Naive thymus-derived CD8-positive, alpha-beta T cell (primary cell): ENCODE results near the gene PKIG. TPM values are rescaled to one million over a fixed set of nuclear protein-coding genes. Genes with fewer than 3 reads are reported as not detected.
"Not testable (repeated sequence)": the region's sequence is repeated elsewhere in the genome, so short reads cannot be mapped to it uniquely, and the experiment has no call there.

Experiments
- ATAC-seq, 2 donors: fragments of 150-1000 bp; cut with Tn5 transposase in 1 of 2; sonication (Bioruptor Pico), chemical (Tn5 transposase) in 1 of 2; 1 replicate in 1 of 2; 2 replicates in 1 of 2; pipeline ENCODE4 v1.10.0; 2021; ENCODE audit warnings: mild to moderate bottlenecking in 2 of 2, moderate library complexity in 2 of 2
- POLR2A ChIA-PET: fragments of 350-600 bp; sonication (Branson Sonifier 250); formaldehyde crosslinking; loops from one replicate; lab custom pipeline; 2021; ENCODE audit warnings: antibody characterized with exemption; lab: Charles Lee
- DNase-seq, 10 donors: peaks; one replicate each; pipeline versions ENCODE4 v3.0.0 to v3.0.0-alpha.2; 2020 to 2022
- H3K27ac Mint-ChIP-seq, 10 donors: one replicate each; pipeline ENCODE4 v1.8.0; 2020 to 2022; ENCODE audit warnings: mild to moderate bottlenecking in 10 of 10, mixed read lengths in 10 of 10, moderate library complexity in 4 of 10, inconsistent platforms in 1 of 10
- H3K27me3 Mint-ChIP-seq, 5 donors: one replicate each; pipeline ENCODE4 v1.8.0; 2021 to 2022; ENCODE audit warnings: mixed read lengths in 5 of 5
- H3K36me3 Mint-ChIP-seq, 3 donors: one replicate each; pipeline ENCODE4 v1.8.0; 2020 to 2022; ENCODE audit warnings: mixed read lengths in 3 of 3, mild to moderate bottlenecking in 2 of 3, inconsistent platforms in 1 of 3
- H3K4me1 Mint-ChIP-seq, 4 donors: one replicate each; pipeline ENCODE4 v1.8.0; 2021 to 2022; ENCODE audit warnings: mixed read lengths in 4 of 4
- H3K4me3 Mint-ChIP-seq, 10 donors: one replicate each; pipeline ENCODE4 v1.8.0; 2020 to 2022; ENCODE audit warnings: mild to moderate bottlenecking in 10 of 10, mixed read lengths in 10 of 10, moderate library complexity in 6 of 10, inconsistent platforms in 1 of 10
- H3K9me3 Mint-ChIP-seq, 9 donors: one replicate each; pipeline ENCODE4 v1.8.0; 2020 to 2022; ENCODE audit warnings: mixed read lengths in 9 of 9, mild to moderate bottlenecking in 3 of 9, inconsistent platforms in 1 of 9, moderate library complexity in 1 of 9
- polyA plus RNA-seq, 3 donors: library from polyadenylated mRNA; unstranded; fragments of 300-500 nt; fragmentation: Illumina TruSeq; gene quantifications; one replicate each; pipeline ENCODE4 v1.2.3, GENCODE V29; 2021
- total RNA-seq, 8 experiments: library from RNA in 2 of 8; stranded (reverse) in 2 of 8; gene quantifications; one replicate each; pipeline ENCODE4 v1.2.3 and lab custom pipeline; 2021 to 2026

PKIG gene
- total and polyA plus RNA-seq, 5 experiments from 2014 or later = 6.1 to 9.0 (median 8.1) TPM

DNA sequence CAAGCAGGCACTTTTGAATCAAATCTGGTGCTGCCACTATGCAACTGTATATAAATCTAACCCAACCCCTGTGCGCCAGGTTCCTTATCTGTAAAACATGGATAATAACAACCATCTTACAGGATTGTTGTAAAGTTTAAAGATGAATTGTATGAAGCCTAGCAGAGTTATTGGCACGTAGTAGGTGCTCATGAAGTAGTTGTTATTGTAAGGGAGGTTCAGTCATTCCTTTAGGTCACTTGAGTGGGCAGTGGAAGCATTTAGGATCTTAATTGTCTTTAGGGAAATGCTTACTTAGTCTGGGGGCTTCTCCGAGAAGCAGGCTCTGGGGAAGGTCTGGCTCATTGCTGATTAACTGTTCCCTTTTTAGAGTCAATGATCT is 29.8 kb upstream of the PKIG start:
- POLR2A ChIA-PET = no interaction called here
- H3K27ac Mint-ChIP-seq = peak overlapping the region in 3 of 10 donors; percentile 28 to 91 (median 80)

DNA sequence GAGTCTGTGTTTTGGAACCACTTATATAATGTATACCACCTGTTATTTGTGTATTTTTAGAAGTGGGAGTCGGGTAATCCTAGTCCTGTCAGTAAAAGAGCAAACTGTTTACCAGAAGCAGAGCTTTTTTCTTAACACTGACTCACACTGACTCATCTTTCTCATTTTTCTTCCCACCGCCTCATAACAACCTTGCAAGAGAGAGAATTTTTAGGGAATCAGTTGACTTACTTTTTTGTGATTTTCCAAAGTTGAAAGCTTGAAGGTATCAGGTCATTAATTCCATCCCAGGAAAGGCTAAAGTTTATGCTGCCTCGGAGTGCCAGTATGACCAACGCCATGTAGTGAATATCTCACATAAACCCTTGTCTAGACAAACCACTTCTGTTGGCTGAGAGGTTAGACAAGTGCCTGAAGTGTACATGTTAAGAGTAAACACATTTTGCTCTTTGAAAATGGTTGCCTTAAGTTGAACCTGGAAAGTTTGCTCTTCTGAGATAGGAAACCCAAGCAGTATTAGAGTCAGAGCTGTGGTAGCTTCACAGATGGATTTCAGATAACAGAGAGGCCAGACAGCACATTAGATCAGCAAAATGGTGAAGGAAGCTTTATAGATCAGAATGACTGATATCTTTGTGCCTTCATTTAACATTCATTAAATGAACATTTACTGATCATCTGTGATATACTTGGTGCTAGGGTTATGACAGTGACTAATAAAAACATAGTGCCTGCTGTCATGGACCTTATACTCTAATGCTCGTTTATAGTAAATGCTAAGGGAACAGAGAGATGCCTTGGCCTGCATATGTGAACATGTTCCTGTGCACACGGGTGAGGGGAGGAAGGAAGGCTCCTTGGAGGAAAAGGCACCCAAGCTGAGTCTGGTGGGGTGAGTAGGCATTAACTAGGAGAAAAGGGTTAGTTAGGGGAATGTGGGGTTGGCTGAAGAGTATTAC is 29.1 kb upstream of the PKIG start:
- DNase-seq = no peak
- no peaks in the 10 kb centered on the region for H3K27me3 Mint-ChIP-seq
- no peaks in the 10 kb centered on the region for H3K9me3 Mint-ChIP-seq
- POLR2A ChIA-PET = no interaction called here
- H3K36me3 Mint-ChIP-seq = no peaks in the 10 kb centered on the region
- peak overlapping the region in 6 of 10 donors; percentile 11 to 91 (median 56) for H3K27ac Mint-ChIP-seq
- peak; percentile 25 to 42 for ATAC-seq
- peak overlapping the region in 2 of 10 donors; percentile 11 to 13 for H3K4me3 Mint-ChIP-seq
- H3K4me1 Mint-ChIP-seq = peaks cover 7 to 16% (median 11%) of the 10 kb centered on the region in 4 donors

More for the DNA sequence above, 29.8 kb upstream of the PKIG start:
- peaks cover 7 to 16% (median 11%) of the 10 kb centered on the region in 4 donors for H3K4me1 Mint-ChIP-seq
- no peak for ATAC-seq
- no peaks in the 10 kb centered on the region for H3K36me3 Mint-ChIP-seq
- no peaks in the 10 kb centered on the region for H3K9me3 Mint-ChIP-seq
- H3K27me3 Mint-ChIP-seq = no peaks in the 10 kb centered on the region
- H3K4me3 Mint-ChIP-seq = no peak overlapping the region
- no peak for DNase-seq

DNA sequence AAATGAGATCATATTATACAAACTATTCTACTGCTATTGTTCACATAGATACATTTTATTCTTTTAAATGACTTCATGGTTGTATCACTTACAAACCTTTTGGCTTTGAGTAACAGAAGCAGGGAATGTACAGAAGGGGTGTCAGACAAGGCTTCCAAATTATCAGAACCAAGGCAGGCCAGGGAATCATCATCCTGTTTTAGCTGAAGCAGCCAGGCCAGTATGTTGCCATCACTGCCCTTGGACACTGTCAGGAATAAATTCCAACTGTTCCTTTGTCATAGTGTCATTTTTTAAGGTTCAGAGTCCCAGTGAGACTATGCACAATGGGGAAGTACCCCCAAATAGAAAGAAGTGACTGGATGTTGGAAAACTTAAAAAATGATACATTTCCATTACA is 23.1 kb upstream of the PKIG start:
- Mint-ChIP-seq H3K4me1 (no peaks in the 10 kb centered on the region), H3K4me3 (no peak overlapping the region), H3K27ac (no peak overlapping the region), H3K36me3 (peaks cover 0 to 3% (median 0%) of the 10 kb centered on the region in 3 donors), H3K27me3 (no peaks in the 10 kb centered on the region), H3K9me3 (no peaks in the 10 kb centered on the region)
- no peak for ATAC-seq
- no peak for DNase-seq
- POLR2A ChIA-PET = no interaction called here

DNA sequence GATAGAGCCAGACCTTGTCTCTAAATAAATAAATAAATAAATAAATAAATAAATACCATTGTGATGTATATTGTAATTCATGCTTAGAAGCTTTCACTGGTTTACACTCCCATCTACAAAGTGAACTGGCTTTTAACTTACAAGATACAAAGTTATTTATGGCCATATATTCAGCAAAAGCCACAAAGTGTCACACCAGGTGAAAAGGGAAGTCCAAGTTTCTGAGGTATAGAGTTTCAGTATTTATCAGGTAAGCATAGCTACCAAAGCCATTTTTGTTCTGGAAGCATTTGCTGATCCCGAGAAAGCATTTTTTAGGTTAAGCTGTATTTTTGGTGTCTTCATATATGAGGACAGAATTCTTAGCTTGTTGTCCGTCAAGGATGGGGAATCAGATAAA is 22.1 kb upstream of the PKIG start:
- no peaks in the 10 kb centered on the region for H3K27me3 Mint-ChIP-seq
- no peaks in the 10 kb centered on the region for H3K4me1 Mint-ChIP-seq
- no peak overlapping the region for H3K27ac Mint-ChIP-seq
- H3K4me3 Mint-ChIP-seq = no peak overlapping the region
- POLR2A ChIA-PET = interaction anchor here (0.7 kb wide), 1 partner anchor 13 kb away, joined by 3 read pairs; no protein-coding TSS in a partner anchor
- no peak for ATAC-seq
- H3K36me3 Mint-ChIP-seq = peaks cover 0 to 3% (median 0%) of the 10 kb centered on the region in 3 donors
- no peak for DNase-seq
- no peaks in the 10 kb centered on the region for H3K9me3 Mint-ChIP-seq

DNA sequence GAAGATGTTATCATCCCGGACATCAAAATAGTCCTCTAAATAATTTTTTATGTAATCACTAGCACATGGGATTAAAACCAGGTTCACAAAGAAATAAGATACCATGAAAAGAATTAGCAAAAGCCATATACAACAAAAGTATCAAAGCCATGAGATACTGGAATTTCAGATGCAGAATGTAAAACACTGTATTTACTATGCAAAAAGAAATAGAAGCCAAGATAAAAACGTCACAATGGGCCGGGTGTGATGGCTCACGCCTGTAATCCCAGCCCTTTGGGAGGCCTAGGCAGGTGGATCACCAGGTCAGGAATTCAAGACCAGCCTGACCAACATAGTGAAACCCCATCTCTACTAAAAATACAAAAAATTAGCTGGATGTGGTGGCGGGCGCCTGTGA is 21.6 kb upstream of the PKIG start:
- POLR2A ChIA-PET = interaction anchor here (0.7 kb wide), 1 partner anchor 12 kb away, joined by 3 read pairs; no protein-coding TSS in a partner anchor

DNA sequence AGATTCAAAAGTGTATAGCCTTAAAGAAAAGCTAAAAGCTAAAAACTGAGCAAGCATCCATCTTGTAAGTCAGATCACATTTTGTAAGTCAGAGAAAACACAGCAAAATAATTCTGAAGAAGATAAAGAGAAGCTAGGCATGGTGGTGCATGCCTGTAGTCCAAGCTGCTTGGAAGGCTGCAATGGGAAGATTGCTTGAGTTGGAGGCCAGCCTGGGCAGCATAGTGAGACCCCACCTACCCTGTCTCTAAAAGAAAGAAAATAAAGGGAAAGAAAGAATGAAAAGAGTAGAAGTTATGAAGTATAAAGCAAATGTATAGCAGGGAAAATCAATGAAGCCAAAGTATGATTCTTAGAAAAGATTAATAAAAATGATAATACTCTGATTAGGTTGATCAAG is 20.5 kb upstream of the PKIG start:
- H3K4me1 Mint-ChIP-seq = peaks cover 0 to 1% (median 0%) of the 10 kb centered on the region in 4 donors
- no peak overlapping the region for H3K4me3 Mint-ChIP-seq
- no peak for DNase-seq
- H3K27ac Mint-ChIP-seq = no peak overlapping the region
- POLR2A ChIA-PET = no interaction called here
- peaks cover 0 to 3% (median 0%) of the 10 kb centered on the region in 3 donors for H3K36me3 Mint-ChIP-seq
- H3K27me3 Mint-ChIP-seq = no peaks in the 10 kb centered on the region
- H3K9me3 Mint-ChIP-seq = no peaks in the 10 kb centered on the region
- ATAC-seq = no peak

More for the DNA sequence above, 21.6 kb upstream of the PKIG start:
- not testable (repeated sequence) for H3K4me1 Mint-ChIP-seq, ATAC-seq, H3K9me3 Mint-ChIP-seq, H3K27ac Mint-ChIP-seq, H3K27me3 Mint-ChIP-seq, DNase-seq, H3K36me3 Mint-ChIP-seq, H3K4me3 Mint-ChIP-seq

DNA sequence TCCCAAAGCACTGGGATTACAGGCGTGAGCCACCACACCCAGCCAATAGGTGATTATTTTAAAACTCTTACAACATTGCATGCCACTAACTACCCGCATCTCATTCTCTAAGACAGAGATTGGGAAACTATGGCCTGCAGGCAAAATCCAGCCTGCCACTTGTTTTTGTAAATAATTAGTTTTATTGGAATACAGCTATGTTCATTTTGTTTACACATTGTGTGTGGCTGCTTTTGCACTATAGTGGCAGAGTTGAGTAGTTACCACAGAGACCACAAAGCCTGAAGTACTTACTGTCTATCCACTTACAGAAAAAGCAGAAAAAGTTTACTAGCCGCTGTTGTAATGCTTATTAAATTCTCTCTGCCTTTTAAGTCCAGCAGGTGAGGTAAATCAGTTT is 16.4 kb upstream of the PKIG start:
- no peak overlapping the region for H3K4me3 Mint-ChIP-seq
- H3K9me3 Mint-ChIP-seq = no peaks in the 10 kb centered on the region
- peaks cover 0 to 7% (median 2%) of the 10 kb centered on the region in 4 donors for H3K4me1 Mint-ChIP-seq
- ATAC-seq (no peak), DNase-seq (no peak)
- H3K27me3 Mint-ChIP-seq = no peaks in the 10 kb centered on the region
- no peak overlapping the region for H3K27ac Mint-ChIP-seq
- POLR2A ChIA-PET = no interaction called here
- H3K36me3 Mint-ChIP-seq = peaks cover 0 to 3% (median 0%) of the 10 kb centered on the region in 3 donors

DNA sequence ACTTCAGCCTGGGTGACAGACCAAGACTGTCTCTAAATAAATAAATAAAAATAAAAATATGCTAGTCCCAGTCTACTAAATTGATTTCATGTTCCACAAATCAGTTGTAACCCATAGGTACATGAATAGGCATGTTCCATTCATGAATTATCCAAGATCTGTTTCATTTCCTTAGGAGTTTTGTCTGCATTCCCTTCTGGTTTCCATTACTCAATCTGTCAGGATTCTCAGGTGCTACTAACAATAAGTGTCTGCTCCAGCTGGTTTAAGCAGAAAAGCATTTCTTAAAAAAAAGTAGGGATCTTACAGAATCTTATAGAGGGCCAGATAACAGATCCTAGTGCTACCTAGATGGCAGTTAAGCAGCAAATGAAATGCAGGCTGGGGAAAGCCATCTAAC is 15.6 kb upstream of the PKIG start:
- POLR2A ChIA-PET = no interaction called here
- DNase-seq (no peak), ATAC-seq (no peak)
- H3K4me1 Mint-ChIP-seq = peaks cover 5 to 14% (median 7%) of the 10 kb centered on the region in 4 donors
- H3K27me3 Mint-ChIP-seq = no peaks in the 10 kb centered on the region
- H3K36me3 Mint-ChIP-seq = peaks cover 0 to 2% (median 0%) of the 10 kb centered on the region in 3 donors
- H3K9me3 Mint-ChIP-seq = no peaks in the 10 kb centered on the region
- no peak overlapping the region for H3K4me3 Mint-ChIP-seq
- H3K27ac Mint-ChIP-seq = peak overlapping the region in 4 of 10 donors; percentile 50 to 68 (median 56)

DNA sequence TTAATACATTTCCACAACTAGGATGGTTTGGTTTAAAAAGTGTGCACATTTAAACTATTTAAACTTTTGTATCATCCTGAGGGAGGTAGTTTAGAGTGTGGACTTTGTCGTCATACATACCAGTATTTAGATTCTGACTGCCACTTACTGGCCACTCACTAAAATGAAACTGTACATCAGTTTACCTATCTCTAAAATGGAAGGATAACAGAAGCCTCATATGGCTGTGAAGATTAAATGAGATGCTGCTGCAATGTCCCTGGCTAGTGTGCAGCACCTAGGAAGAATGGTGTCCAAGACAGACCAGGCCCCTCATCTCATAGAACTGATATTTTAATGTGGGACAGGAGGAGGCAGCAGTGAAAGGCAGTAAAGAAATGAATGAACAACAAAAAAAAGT is 12.0 kb upstream of the PKIG start:
- no peak overlapping the region for H3K4me3 Mint-ChIP-seq

DNA sequence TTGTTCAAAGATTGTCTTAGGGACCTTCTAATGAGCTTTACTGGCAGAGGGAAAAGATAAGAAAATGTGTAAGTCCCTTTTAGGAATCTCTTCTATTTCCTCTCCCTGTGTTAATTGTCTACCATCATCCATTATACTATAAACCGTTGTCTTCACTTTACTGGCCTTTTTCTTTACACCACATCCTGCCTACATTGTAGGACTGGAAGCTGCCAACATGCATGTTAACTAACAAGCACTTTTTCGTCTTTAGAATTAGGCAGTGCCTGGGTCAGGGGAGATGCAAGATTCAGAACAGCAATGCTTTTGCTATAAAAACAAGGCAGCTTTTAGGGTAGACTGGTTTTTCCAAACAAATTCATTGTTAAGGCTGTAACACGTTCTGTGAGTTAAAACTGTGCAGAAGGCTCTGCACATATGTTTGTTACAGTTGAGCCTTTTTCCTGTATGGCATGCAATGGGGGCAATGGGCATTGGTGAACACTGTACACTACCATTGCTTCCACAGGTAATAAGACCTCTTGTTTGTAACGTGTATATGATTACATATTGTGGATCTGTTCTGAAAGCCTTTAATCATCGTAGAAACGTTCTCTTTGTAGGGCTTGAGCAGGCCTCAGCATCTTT is 10.9 kb upstream of the PKIG start:
- DNase-seq (peak in 3 of 10 donors; percentile 17 to 39 (median 32)), ATAC-seq (peak; percentile 39 to 81)
- no peaks in the 10 kb centered on the region for H3K9me3 Mint-ChIP-seq
- peaks cover 12 to 33% (median 20%) of the 10 kb centered on the region in 4 donors for H3K4me1 Mint-ChIP-seq
- peak overlapping the region in 3 of 10 donors; percentile 1 to 14 (median 2) for H3K4me3 Mint-ChIP-seq
- POLR2A ChIA-PET = interaction anchor here (0.6 to 1.0 kb wide), 4 partner anchors 39 to 79 kb away, joined by 3 to 4 read pairs (median 3); partner anchors contain the start of gene SERINC3
- no peaks in the 10 kb centered on the region for H3K27me3 Mint-ChIP-seq
- H3K27ac Mint-ChIP-seq = peak overlapping the region in 8 of 10 donors; percentile 7 to 72 (median 28)
- H3K36me3 Mint-ChIP-seq = peaks cover 0 to 2% (median 0%) of the 10 kb centered on the region in 3 donors

More for the DNA sequence above, 12.0 kb upstream of the PKIG start:
- H3K36me3 Mint-ChIP-seq = no peaks in the 10 kb centered on the region
- H3K27me3 Mint-ChIP-seq = no peaks in the 10 kb centered on the region
- H3K4me1 Mint-ChIP-seq = peaks cover 7 to 26% (median 13%) of the 10 kb centered on the region in 4 donors
- ATAC-seq (no peak), DNase-seq (no peak)
- H3K9me3 Mint-ChIP-seq = no peaks in the 10 kb centered on the region
- POLR2A ChIA-PET = no interaction called here
- peak overlapping the region in 6 of 10 donors; percentile 13 to 76 (median 48) for H3K27ac Mint-ChIP-seq

DNA sequence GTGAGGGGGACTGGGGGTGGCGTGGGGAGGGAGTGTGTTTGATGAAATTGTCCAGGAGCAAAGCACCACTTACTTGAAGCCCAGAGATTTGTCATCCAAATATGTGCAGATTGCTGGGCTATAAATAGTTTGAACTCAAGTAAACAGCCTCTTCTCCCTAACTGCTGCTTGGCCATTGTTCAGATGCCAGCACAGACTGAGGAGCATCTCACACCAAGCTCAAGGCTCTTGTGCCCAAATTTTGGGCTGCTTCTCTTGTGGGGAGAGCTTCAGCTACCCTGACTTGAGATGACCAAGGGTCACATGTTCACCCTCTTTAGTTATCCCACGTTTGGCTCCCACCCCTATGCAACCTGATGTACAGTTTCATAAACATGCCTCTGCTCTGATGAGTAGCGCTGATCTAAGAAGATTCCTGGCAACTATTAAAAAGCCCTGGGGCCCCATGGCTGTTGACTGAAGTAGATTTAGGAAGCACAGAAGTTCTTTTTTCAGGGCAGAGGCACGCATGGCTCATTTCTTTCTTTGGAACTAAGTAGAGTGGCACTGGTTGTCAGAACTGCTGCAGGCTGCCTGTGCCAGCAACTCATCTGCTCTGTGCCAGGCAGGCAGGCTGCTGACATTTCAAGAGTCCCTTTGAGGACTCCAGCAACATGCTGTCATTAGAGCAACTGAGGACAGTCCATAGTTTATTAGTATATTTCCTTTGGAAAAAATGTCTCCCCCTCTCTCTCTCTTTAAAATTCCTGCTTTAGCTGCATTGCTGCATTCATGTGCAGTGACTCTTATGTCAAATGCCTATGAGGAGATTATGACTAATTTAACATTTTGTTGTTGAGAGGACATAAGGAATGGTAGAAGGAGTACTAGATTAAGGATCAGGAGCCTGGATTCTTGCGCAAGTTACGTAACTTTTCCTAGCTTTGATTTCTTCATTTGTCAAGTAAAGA is 9.6 kb upstream of the PKIG start:
- H3K36me3 Mint-ChIP-seq = peaks cover 0 to 2% (median 0%) of the 10 kb centered on the region in 3 donors
- POLR2A ChIA-PET = interaction anchor here (1.1 kb wide), 1 partner anchor 12 kb away, joined by 3 read pairs; no protein-coding TSS in a partner anchor
- no peaks in the 10 kb centered on the region for H3K27me3 Mint-ChIP-seq
- H3K4me1 Mint-ChIP-seq = peaks cover 12 to 36% (median 27%) of the 10 kb centered on the region in 4 donors
- ATAC-seq (no peak), DNase-seq (no peak)
- no peaks in the 10 kb centered on the region for H3K9me3 Mint-ChIP-seq
- H3K4me3 Mint-ChIP-seq = no peak overlapping the region
- H3K27ac Mint-ChIP-seq = peak overlapping the region in 7 of 10 donors; percentile 9 to 43 (median 20)

DNA sequence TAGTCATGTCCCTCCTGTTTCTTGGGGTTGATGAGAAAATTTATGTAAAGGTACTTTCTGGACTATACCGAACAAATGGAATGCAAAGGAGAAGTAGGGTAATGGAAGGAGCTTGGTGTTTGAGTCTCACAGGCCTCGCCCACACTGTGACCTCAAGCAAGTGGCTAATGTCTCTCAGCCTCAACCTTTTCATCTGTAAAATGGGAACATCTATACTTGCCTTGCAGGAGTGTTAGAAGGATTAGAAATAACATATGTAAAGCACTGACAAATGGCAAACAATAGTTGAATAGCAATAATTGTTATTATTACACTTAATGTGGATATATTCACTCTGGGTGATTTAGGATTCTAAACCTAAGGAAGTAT is 8.9 kb upstream of the PKIG start:
- Mint-ChIP-seq H3K36me3 (peaks cover 0 to 2% (median 0%) of the 10 kb centered on the region in 3 donors), H3K4me1 (peaks cover 12 to 36% (median 28%) of the 10 kb centered on the region in 4 donors), H3K9me3 (no peaks in the 10 kb centered on the region), H3K27ac (peak overlapping the region in 2 of 10 donors; percentile 11 to 27), H3K4me3 (no peak overlapping the region), H3K27me3 (no peaks in the 10 kb centered on the region)
- POLR2A ChIA-PET = interaction anchor here (1.1 kb wide), 1 partner anchor 13 kb away, joined by 3 read pairs; no protein-coding TSS in a partner anchor
- DNase-seq = no peak
- ATAC-seq = no peak
